Measurements from ENCODE around the gene CNPY4. TPM values are rescaled to one million over a fixed set of nuclear protein-coding genes. Genes with fewer than 3 reads are reported as not detected.
"Not testable (repeated sequence)": the region's sequence is repeated elsewhere in the genome, so short reads cannot be mapped to it uniquely, and the experiment has no call there.

Gene CNPY4
- total RNA-seq, 4 donors from 2014 or later, result 0.87 to 5.3 (median 3.1) TPM

DNA sequence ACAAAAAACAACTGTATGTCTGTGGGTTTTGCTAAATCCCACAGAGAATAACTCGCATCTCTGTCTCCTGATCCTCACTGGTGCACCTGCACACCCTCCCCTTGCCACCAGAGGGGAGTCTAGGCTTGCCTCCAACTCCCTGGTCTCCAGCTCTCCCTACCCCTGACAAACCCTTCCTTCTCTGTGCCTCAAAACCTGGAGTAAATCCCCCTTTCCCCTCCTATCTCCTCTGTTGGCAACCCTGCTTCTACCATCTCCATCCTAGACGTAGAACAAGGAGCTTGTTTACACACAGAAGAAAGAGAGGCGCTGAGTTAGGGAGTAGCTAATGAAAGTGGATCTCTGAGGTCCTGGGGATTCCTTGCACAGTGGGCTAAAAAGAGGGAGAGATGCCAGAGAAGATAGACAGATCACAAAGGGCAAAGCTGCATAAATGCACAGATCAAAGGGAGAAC is 13.3 kb downstream of the CNPY4 start:
- peak; percentile 49 to 94 (median 88) for TF ChIP-seq CTCF (IDR thresholded peaks at IDR 0.05)
- TF ChIP-seq POLR2A (IDR thresholded peaks at IDR 0.05), result no peak
- H3K27ac ChIP-seq, result peak overlapping the region in 2 of 4 donors; percentile 51 to 62
- no peaks in the 10 kb centered on the region for H3K9me3 ChIP-seq
- 31 to 43% methylated on average over 2 to 3 of the region's 3 CpGs for WGBS, 2 donors
- H3K36me3 ChIP-seq, result no peaks in the 10 kb centered on the region
- peaks cover 10 to 49% (median 23%) of the 10 kb centered on the region in 3 donors for H3K4me1 ChIP-seq
- H3K4me3 ChIP-seq, result no peak overlapping the region
- H3K27me3 ChIP-seq, result no peaks in the 10 kb centered on the region
- no peak for DNase-seq
- intact Hi-C loops (cut with DNase I), result loop anchor here (2.0 kb wide), 1 partner anchor 84 kb away; no protein-coding TSS in a partner anchor

DNA sequence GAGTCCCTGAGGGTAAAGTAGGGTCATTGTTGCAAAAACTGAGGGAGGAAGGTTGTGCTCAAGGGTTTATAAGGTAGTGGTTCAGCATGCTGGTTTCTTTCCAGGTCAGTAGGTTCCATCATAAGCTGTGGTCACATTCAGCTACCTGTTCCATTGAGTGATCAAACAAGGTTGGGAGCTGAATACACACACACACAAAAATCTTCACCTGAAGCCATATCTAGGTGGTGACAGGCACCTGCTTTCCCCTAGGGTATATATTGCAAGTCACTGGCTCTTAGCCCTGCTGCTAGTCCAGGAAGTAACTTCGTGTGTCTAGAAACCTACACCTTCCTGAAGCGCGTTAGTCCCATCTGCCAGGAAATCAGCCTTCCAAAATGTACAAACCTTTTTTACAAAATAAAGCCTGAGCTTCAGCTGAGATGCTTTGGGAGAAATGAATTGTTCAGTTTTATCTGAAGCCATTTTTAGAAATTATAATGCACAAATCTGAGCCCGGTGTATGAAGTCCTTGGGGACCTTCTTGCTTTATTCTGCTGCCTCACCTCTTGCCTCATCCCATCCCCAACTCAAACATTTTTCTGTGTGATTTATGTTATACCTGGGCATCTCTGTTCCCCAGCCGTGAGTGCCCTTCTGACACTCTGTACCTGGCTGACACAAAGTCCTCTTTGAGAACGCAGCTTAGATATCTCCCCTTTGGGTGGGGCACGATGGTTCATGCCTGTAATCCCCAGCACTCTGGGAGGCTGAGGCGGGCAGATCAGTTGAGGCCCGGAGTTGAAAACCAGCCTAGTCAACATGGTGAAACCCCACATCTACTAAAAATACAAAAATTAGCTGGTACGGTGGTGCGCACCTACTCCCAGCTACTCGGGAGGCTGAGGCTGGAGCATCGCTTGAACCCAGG is 18.7 kb downstream of the CNPY4 start:
- TF ChIP-seq POLR2A (IDR thresholded peaks at IDR 0.05) (no peak), CTCF (IDR thresholded peaks at IDR 0.05) (no peak)
- Histone ChIP-seq H3K36me3 (no peaks in the 10 kb centered on the region), H3K4me1 (no peaks in the 10 kb centered on the region), H3K27me3 (peaks cover 0 to 8% (median 0%) of the 10 kb centered on the region in 4 donors), H3K9me3 (no peaks in the 10 kb centered on the region), H3K4me3 (no peak overlapping the region), H3K27ac (no peak overlapping the region)
- WGBS, 2 donors, result 60 to 69% methylated on average over 11 to 13 of the region's 13 CpGs
- DNase-seq, result no peak
- intact Hi-C loops (cut with DNase I), result no loop called here

DNA sequence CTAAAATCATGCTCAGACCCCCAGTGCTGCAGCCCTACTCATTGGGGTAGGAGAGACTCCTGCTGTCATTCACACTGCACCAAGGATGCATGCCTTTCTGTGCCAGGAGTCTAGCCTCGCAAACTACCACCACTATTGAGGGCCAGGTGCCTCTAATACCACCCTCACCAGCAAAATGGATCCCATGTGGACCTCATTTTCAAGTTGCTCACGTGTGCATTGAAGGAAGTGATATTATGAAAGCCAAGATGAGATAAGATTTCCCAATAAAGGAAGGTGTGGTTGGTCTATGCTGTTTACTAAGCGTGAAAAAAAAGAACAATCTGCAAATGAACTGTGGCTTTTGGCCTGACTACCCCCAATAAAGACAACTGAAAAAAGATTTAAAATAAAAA is 22.1 kb downstream of the CNPY4 start:
- Histone ChIP-seq H3K4me1 (no peaks in the 10 kb centered on the region), H3K27me3 (peaks cover 0 to 8% (median 0%) of the 10 kb centered on the region in 4 donors), H3K36me3 (no peaks in the 10 kb centered on the region), H3K27ac (no peak overlapping the region), H3K4me3 (no peak overlapping the region), H3K9me3 (no peaks in the 10 kb centered on the region)
- intact Hi-C loops (cut with DNase I), result no loop called here
- whole genome bisulfite sequencing, 2 donors, result 40 to 51% methylated on average over 3 of the region's 3 CpGs
- TF ChIP-seq CTCF (IDR thresholded peaks at IDR 0.05) (no peak), POLR2A (IDR thresholded peaks at IDR 0.05) (no peak)
- DNase-seq, result no peak

- DNase-seq, result no peak
- 85 to 92% methylated on average over 3 of the region's 3 CpGs for WGBS, 2 donors
- no peaks in the 10 kb centered on the region for H3K9me3 ChIP-seq
Observed at GRCh38 chr7:100142461-100142860, 23.0 kb downstream of the CNPY4 start.

DNA sequence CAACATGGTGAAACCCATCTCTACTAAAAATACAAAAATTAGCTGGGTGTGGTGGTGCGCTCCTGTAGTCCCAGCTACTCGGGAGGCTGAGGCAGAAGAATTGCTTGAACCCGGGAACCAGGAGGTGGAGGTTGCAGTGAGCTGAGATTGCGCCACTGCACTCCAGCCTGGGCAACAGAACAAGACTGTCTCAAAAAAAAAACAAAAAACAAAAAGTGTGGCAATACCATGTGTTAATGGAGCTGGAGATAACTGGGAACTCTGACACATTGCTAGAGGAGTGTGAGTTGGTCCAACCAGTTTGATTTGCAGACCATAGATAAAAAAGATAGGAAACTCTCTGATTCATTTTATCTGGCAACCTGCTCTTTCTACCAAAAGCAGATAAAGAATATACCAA is 26.9 kb downstream of the CNPY4 start:
- H3K27ac ChIP-seq; DNase-seq; H3K36me3 ChIP-seq; H3K4me3 ChIP-seq; H3K9me3 ChIP-seq; intact Hi-C loops (cut with DNase I); H3K27me3 ChIP-seq: not testable (repeated sequence)
- 47 to 75% methylated on average over 4 of the region's 4 CpGs for WGBS, 2 donors
- H3K4me1 ChIP-seq, result peaks cover 6 to 29% (median 20%) of the 10 kb centered on the region in 3 donors

More at GRCh38 chr7:100142461-100142860, 23.0 kb downstream of the CNPY4 start:
- no peaks in the 10 kb centered on the region for H3K36me3 ChIP-seq
- H3K27me3 ChIP-seq, result peaks cover 0 to 8% (median 0%) of the 10 kb centered on the region in 4 donors
- intact Hi-C loops (cut with DNase I), result no loop called here
- no peaks in the 10 kb centered on the region for H3K4me1 ChIP-seq
- no peak overlapping the region for H3K27ac ChIP-seq
- TF ChIP-seq CTCF (IDR thresholded peaks at IDR 0.05) (no peak), POLR2A (IDR thresholded peaks at IDR 0.05) (no peak)
- no peak overlapping the region for H3K4me3 ChIP-seq

Data from esophagus squamous epithelium (tissue), 5 donors.